ENCODE measurements around the gene SUCO. TPM values are rescaled to one million over a fixed set of nuclear protein-coding genes. Genes with fewer than 3 reads are reported as not detected.
A peak's percentile ranks its signal among the peaks of the same experiment; 100 is the strongest.

Gene SUCO
- total and polyA plus RNA-seq, 2 of the 13 experiments (the other 11 are each of a cell fraction or from before 2014, with no cell fraction given): 12.6 to 25.5 TPM

- TF ChIP-seq, protein P1, sequence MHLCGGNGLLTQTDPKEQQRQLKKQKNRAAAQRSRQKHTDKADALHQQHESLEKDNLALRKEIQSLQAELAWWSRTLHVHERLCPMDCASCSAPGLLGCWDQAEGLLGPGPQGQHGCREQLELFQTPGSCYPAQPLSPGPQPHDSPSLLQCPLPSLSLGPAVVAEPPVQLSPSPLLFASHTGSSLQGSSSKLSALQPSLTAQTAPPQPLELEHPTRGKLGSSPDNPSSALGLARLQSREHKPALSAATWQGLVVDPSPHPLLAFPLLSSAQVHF (CRISPR knock-in tag; IDR thresholded peaks at IDR 0.05): no peak
- TF ChIP-seq ZNF777 (CRISPR knock-in tag; IDR thresholded peaks at IDR 0.05): no peak
- peak; percentile 66; the same call in 1 of the 2 replicates for TF ChIP-seq TMF1 (CRISPR knock-in tag; IDR thresholded peaks at IDR 0.05; ENCODE audit: low read depth)
- TF ChIP-seq TCF7L2 (IDR thresholded peaks at IDR 0.05; ENCODE audit: low read depth, low read length): no peak
- peak; percentile 88 for TF ChIP-seq ZBTB25 (CRISPR knock-in tag; IDR thresholded peaks at IDR 0.05)
- TF ChIP-seq, protein P2, sequence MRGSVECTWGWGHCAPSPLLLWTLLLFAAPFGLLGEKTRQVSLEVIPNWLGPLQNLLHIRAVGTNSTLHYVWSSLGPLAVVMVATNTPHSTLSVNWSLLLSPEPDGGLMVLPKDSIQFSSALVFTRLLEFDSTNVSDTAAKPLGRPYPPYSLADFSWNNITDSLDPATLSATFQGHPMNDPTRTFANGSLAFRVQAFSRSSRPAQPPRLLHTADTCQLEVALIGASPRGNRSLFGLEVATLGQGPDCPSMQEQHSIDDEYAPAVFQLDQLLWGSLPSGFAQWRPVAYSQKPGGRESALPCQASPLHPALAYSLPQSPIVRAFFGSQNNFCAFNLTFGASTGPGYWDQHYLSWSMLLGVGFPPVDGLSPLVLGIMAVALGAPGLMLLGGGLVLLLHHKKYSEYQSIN (CRISPR knock-in tag; IDR thresholded peaks at IDR 0.05; ENCODE audit: borderline replicate concordance): no peak
- TF ChIP-seq PHF21A (CRISPR knock-in tag; IDR thresholded peaks at IDR 0.05): no peak; the same call in 1 of the 2 replicates
- TF ChIP-seq ARNT (IDR thresholded peaks at IDR 0.05): no peak
- TF ChIP-seq ZFX (CRISPR knock-in tag; IDR thresholded peaks at IDR 0.05; ENCODE audit: low read depth): peak; percentile 80
- no peak for TF ChIP-seq ZBTB42 (CRISPR knock-in tag; IDR thresholded peaks at IDR 0.05)
- no peak for TF ChIP-seq SATB2 (CRISPR knock-in tag; IDR thresholded peaks at IDR 0.05)
- peak; percentile 67; the same call in 1 of the 2 replicates for TF ChIP-seq ZNF354B (CRISPR knock-in tag; IDR thresholded peaks at IDR 0.05)
- TF ChIP-seq, protein P3, sequence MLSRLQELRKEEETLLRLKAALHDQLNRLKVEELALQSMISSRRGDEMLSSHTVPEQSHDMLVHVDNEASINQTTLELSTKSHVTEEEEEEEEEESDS (CRISPR knock-in tag; IDR thresholded peaks at IDR 0.05; ENCODE audit: borderline replicate concordance): 0 out of 2 replicates have a peak, but pooled peaks have one; percentile 55
- TF ChIP-seq ZMAT5 (CRISPR knock-in tag; IDR thresholded peaks at IDR 0.05; ENCODE audit: borderline replicate concordance, low read depth): no peak
- TF ChIP-seq, protein P4, sequence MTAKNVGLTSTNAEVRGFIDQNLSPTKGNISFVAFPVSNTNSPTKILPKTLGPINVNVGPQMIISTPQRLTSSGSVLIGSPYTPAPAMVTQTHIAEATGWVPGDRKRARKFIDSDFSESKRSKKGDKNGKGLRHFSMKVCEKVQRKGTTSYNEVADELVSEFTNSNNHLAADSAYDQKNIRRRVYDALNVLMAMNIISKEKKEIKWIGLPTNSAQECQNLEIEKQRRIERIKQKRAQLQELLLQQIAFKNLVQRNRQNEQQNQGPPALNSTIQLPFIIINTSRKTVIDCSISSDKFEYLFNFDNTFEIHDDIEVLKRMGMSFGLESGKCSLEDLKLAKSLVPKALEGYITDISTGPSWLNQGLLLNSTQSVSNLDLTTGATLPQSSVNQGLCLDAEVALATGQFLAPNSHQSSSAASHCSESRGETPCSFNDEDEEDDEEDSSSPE (CRISPR knock-in tag; IDR thresholded peaks at IDR 0.05): no peak; the same call in 1 of the 2 replicates
- TF ChIP-seq POLR2AphosphoS5 (IDR thresholded peaks at IDR 0.05; ENCODE audit: low read depth, low read length): peak; percentile 90
- TF ChIP-seq, protein P5, sequence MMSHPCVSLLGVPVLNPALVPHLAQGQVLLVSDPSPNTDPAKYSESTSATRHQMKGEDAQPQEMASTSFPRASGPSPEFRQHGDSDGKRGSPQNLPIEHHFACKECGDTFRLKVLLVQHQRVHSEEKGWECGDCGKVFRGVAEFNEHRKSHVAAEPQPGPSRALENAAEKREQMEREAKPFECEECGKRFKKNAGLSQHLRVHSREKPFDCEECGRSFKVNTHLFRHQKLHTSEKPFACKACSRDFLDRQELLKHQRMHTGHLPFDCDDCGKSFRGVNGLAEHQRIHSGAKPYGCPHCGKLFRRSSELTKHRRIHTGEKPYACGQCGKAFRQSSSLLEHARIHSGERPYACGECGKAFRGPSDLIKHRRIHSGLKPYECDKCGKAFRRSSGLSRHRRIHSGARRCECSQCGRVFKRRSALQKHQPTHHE (CRISPR knock-in tag; IDR thresholded peaks at IDR 0.05; ENCODE audit: borderline replicate concordance): no peak
- TF ChIP-seq JDP2 (CRISPR knock-in tag; IDR thresholded peaks at IDR 0.05; ENCODE audit: borderline replicate concordance): no peak
- TF ChIP-seq ZNF382 (CRISPR knock-in tag; IDR thresholded peaks at IDR 0.05; ENCODE audit: borderline replicate concordance): no peak
- 0 out of 2 replicates have a peak, but pooled peaks have one; percentile 17 for TF ChIP-seq SNAI1 (CRISPR knock-in tag; IDR thresholded peaks at IDR 0.05; ENCODE audit: borderline replicate concordance)
- peak; percentile 90 for TF ChIP-seq POLR2G (IDR thresholded peaks at IDR 0.05; ENCODE audit: low read depth, low read length)
- peak; percentile 10; the same call in 1 of the 2 replicates for TF ChIP-seq YEATS4 (CRISPR knock-in tag; IDR thresholded peaks at IDR 0.05; ENCODE audit: borderline replicate concordance)
- no peak for TF ChIP-seq MIER3 (CRISPR knock-in tag; IDR thresholded peaks at IDR 0.05; ENCODE audit: borderline replicate concordance)
These were observed 709 bp upstream of the SUCO start (continued) for GRCh38 chr1:172532183-172532699.

Measured in HepG2 (cell line).